Loucy (cell line): ENCODE results near the gene TMED7.

Experiments
- H2AFZ ChIP-seq: fragments of 200-600 bp; sonication (generic); 2 replicates; pipeline ENCODE4 v1.6.0; 2016; ENCODE audit warnings: antibody characterized with exemption, mild to moderate bottlenecking, low read length, moderate library complexity
- H3F3A ChIP-seq: fragments of 200-600 bp; 2 replicates; pipeline ENCODE4 v1.6.0; 2016; ENCODE audit warnings: antibody characterized with exemption, low read depth, mild to moderate bottlenecking
- H3K27me3 ChIP-seq: fragments of 200-600 bp; sonication (generic); 2 replicates; pipeline ENCODE4 v1.6.1; 2014; ENCODE audit warnings: low read length, mild to moderate bottlenecking; ENCODE audit not compliant: insufficient read depth, poor library complexity, severe bottlenecking
- H3K36me3 ChIP-seq: fragments of 200-600 bp; sonication (generic); 2 replicates; pipeline ENCODE4 v1.6.1; 2016; ENCODE audit warnings: low read length; ENCODE audit not compliant: insufficient read depth
- H3K4me1 ChIP-seq: fragments of 200-600 bp; sonication (generic); 2 replicates; pipeline ENCODE4 v1.5.1; 2014; ENCODE audit warnings: low read length, mild to moderate bottlenecking; ENCODE audit not compliant: insufficient read depth, poor library complexity, severe bottlenecking
- H3K4me2 ChIP-seq: fragments of 200-600 bp; sonication (generic); 2 replicates; pipeline ENCODE4 v1.6.0; 2014; ENCODE audit warnings: antibody characterized with exemption, low read length, low read depth, mild to moderate bottlenecking; ENCODE audit not compliant: poor library complexity, severe bottlenecking
- H3K4me3 ChIP-seq: fragments of 200-600 bp; sonication (generic); 2 replicates; pipeline ENCODE4 v1.5.1; 2014; ENCODE audit warnings: low read length, mild to moderate bottlenecking, mixed read lengths; ENCODE audit not compliant: poor library complexity, severe bottlenecking
- H3K79me2 ChIP-seq: fragments of 200-600 bp; sonication (generic); 2 replicates; pipeline ENCODE4 v1.6.1; 2014; ENCODE audit warnings: low read length; ENCODE audit not compliant: insufficient read depth
- H3K9ac ChIP-seq: fragments of 200-600 bp; sonication (generic); 2 replicates; pipeline ENCODE4 v1.6.0; 2014; ENCODE audit warnings: mild to moderate bottlenecking, low read depth, low read length, moderate library complexity; ENCODE audit not compliant: poor library complexity, severe bottlenecking
- H3K9me2 ChIP-seq: fragments of 200-600 bp; sonication (generic); replicated peaks from 2 replicates; pipeline ENCODE4 v1.6.1; 2016; ENCODE audit warnings: low read depth, low read length, mixed read lengths
- H3K9me3 ChIP-seq: fragments of 200-600 bp; sonication (generic); 2 replicates; pipeline ENCODE4 v1.6.1; 2014; ENCODE audit warnings: mild to moderate bottlenecking, antibody characterized with exemption, low read length, low read depth; ENCODE audit not compliant: insufficient read depth
- H4K20me1 ChIP-seq: fragments of 200-600 bp; sonication (generic); 2 replicates; pipeline ENCODE4 v1.6.0; 2014; ENCODE audit warnings: antibody characterized with exemption, low read length, mild to moderate bottlenecking; ENCODE audit not compliant: insufficient read depth, poor library complexity, severe bottlenecking
- CTCF ChIP-seq: fragments of 200-600 bp; sonication (generic); conservative IDR thresholded peaks from 2 replicates; pipeline ENCODE4 v1.5.1; 2014; ENCODE audit warnings: mild to moderate bottlenecking, antibody characterized with exemption, low read length
- EZH2phosphoT487 ChIP-seq: fragments of 200-600 bp; IDR thresholded peaks from 2 replicates; pipeline ENCODE4 v1.6.1; 2018; ENCODE audit warnings: antibody characterized with exemption, mild to moderate bottlenecking, moderate library complexity, borderline replicate concordance

The TMED7 gene

DNA sequence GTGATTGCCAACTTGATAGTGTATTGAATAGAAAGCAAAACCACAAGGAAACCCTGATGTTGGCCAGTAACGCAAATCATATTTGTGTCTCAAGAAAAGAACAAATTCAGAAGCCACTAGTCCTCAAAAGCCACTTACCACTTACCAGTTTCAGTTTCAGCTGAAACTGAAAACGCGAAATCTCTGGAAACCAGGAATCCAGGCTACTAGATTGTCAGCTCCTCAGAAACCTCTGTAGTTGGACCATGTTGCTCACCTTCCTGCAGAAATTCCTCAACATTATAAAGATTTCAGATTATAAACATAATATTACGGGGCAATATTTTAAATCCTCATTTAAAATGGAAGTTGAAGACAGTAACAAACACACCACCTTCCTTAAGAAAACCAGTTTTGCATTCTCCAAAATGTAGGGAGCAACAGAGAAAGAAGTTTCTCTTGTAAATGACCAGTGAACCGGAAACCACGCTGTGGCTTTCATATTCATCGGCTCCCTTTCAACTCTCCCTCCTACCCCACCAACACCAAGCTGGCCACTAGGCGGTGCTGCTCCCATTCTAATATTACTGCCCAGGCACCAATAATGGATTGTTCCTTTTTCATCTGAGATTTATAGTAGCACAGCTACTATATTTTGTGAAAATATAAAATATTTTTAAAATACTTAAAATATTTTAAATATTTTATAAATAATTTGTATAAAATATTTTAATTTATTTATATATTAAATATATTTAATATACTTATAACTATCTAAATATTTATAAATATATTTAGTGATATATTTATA, 8.7 kb upstream of the TMED7 start:
- no peaks in the 10 kb centered on the region for H3K36me3 ChIP-seq
- no peaks in the 10 kb centered on the region for H3F3A ChIP-seq
- H3K79me2 ChIP-seq: no peaks in the 10 kb centered on the region
- H3K9me2 ChIP-seq: no peaks in the 10 kb centered on the region
- peaks cover 5% of the 10 kb centered on the region for H3K4me1 ChIP-seq
- no peaks in the 10 kb centered on the region for H4K20me1 ChIP-seq
- H3K4me2 ChIP-seq: peak overlapping the region; percentile 98
- peak overlapping the region; percentile 95 for H3K4me3 ChIP-seq
- TF ChIP-seq CTCF (peak; percentile 63), EZH2phosphoT487 (no peak)
- no peaks in the 10 kb centered on the region for H3K27me3 ChIP-seq
- H3K9ac ChIP-seq: peak overlapping the region; percentile 90
- H2AFZ ChIP-seq: peak overlapping the region; percentile 97
- H3K9me3 ChIP-seq: no peaks in the 10 kb centered on the region

- Histone ChIP-seq H3K36me3 (no peaks in the 10 kb centered on the region), H3K9me3 (no peaks in the 10 kb centered on the region), H3K27me3 (no peaks in the 10 kb centered on the region), H3K79me2 (peaks cover 10% of the 10 kb centered on the region), H3K9ac (no peak overlapping the region), H3F3A (no peaks in the 10 kb centered on the region), H3K4me3 (no peak overlapping the region), H3K4me1 (peaks cover 5% of the 10 kb centered on the region), H2AFZ (no peak overlapping the region), H4K20me1 (peaks cover 5% of the 10 kb centered on the region), H3K9me2 (no peaks in the 10 kb centered on the region), H3K4me2 (no peak overlapping the region)
- TF ChIP-seq EZH2phosphoT487: no peak
Measured at GRCh38 chr5:115629903-115630302, 4.1 kb upstream of the TMED7 start.

GRCh38 chr5:115627295-115627865, 1.5 kb upstream of the TMED7 start:
- no peak overlapping the region for H3K4me3 ChIP-seq
- H3K4me1 ChIP-seq: peaks cover 9% of the 10 kb centered on the region
- H4K20me1 ChIP-seq: peaks cover 26% of the 10 kb centered on the region
- TF ChIP-seq CTCF: no peak
- no peak for TF ChIP-seq EZH2phosphoT487
- H2AFZ ChIP-seq: no peak overlapping the region
- H3K9me3 ChIP-seq: no peaks in the 10 kb centered on the region
- peaks cover 35% of the 10 kb centered on the region for H3K79me2 ChIP-seq
- no peak overlapping the region for H3K9ac ChIP-seq
- H3K27me3 ChIP-seq: no peaks in the 10 kb centered on the region
- no peak overlapping the region for H3K4me2 ChIP-seq
- no peaks in the 10 kb centered on the region for H3K9me2 ChIP-seq
- no peaks in the 10 kb centered on the region for H3F3A ChIP-seq
- no peaks in the 10 kb centered on the region for H3K36me3 ChIP-seq
